Ishikawa (cell line): ENCODE measurements around the gene CELF2.

Source experiments
- CEBPB ChIP-seq: IDR thresholded peaks from 2 replicates; pipeline ENCODE4 v1.6.1; 2012
- CREB1 ChIP-seq: IDR thresholded peaks from 2 replicates; pipeline ENCODE4 v1.6.1; 2012; ENCODE audit warnings: low read depth
- EGR1 ChIP-seq: IDR thresholded peaks from 2 replicates; pipeline ENCODE4 v1.6.1; 2012
- EP300 ChIP-seq: IDR thresholded peaks from 2 replicates; pipeline ENCODE4 v1.6.1; 2012; ENCODE audit warnings: borderline replicate concordance
- FOXM1 ChIP-seq: IDR thresholded peaks from 2 replicates; pipeline ENCODE4 v1.6.1; 2012; ENCODE audit warnings: low read depth, borderline replicate concordance
- NFIC ChIP-seq: IDR thresholded peaks from 2 replicates; pipeline ENCODE4 v1.6.1; 2012
- RAD21 ChIP-seq: IDR thresholded peaks from 2 replicates; pipeline ENCODE4 v1.6.1; 2012; ENCODE audit warnings: low read depth
- REST ChIP-seq: IDR thresholded peaks from 2 replicates; pipeline ENCODE4 v1.6.1; 2012; ENCODE audit warnings: low read depth, mild to moderate bottlenecking
- TAF1 ChIP-seq: IDR thresholded peaks from 2 replicates; pipeline ENCODE4 v1.6.1; 2012; ENCODE audit warnings: low read depth, mild to moderate bottlenecking
- TCF12 ChIP-seq: IDR thresholded peaks from 2 replicates; pipeline ENCODE4 v1.6.1; 2012; ENCODE audit warnings: low read depth
- TEAD4 ChIP-seq: IDR thresholded peaks from 2 replicates; pipeline ENCODE4 v1.6.1; 2012
- USF1 ChIP-seq: IDR thresholded peaks from 2 replicates; pipeline ENCODE4 v1.6.1; 2012
- YY1 ChIP-seq: IDR thresholded peaks from 2 replicates; pipeline ENCODE4 v1.6.1; 2012; ENCODE audit warnings: low read depth
- ZBTB7A ChIP-seq: IDR thresholded peaks from 2 replicates; pipeline ENCODE4 v1.6.1; 2012; ENCODE audit warnings: low read depth
- TF ChIP-seq, protein P1 (sequence below): IDR thresholded peaks from 2 replicates; pipeline ENCODE4 v1.6.1; 2012

Gene CELF2

DNA sequence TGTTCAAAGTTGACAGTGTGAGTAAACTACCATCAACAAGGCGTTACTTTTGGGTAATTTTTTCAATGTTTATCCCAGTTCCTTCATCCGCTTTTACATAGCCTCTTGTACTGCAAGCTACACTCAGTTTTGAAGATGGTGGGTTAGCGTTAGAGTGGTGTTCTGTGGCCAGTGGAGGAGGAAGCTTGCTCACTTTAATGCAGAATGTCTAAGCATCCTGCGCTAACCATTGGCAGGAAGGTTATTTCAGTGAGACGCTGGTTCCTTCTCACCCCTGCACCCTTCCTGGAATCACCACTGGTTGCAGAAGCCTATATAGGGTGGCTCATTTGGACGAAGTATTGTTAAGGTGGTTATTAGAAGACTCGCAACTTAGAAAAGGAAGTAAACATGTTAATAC lies 159.1 kb downstream of the CELF2 start:
- no peak for TF ChIP-seq FOXM1
- TF ChIP-seq, protein P1, sequence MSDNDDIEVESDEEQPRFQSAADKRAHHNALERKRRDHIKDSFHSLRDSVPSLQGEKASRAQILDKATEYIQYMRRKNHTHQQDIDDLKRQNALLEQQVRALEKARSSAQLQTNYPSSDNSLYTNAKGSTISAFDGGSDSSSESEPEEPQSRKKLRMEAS: no peak
- TF ChIP-seq RAD21: no peak
- TF ChIP-seq REST: no peak
- no peak for TF ChIP-seq USF1
- TF ChIP-seq EP300: no peak
- TF ChIP-seq TEAD4: no peak
- no peak for TF ChIP-seq ZBTB7A
- TF ChIP-seq TCF12: no peak
- no peak for TF ChIP-seq TAF1
- no peak for TF ChIP-seq NFIC
- TF ChIP-seq YY1: no peak
- TF ChIP-seq EGR1: no peak
- TF ChIP-seq CREB1: no peak
- no peak for TF ChIP-seq CEBPB

DNA sequence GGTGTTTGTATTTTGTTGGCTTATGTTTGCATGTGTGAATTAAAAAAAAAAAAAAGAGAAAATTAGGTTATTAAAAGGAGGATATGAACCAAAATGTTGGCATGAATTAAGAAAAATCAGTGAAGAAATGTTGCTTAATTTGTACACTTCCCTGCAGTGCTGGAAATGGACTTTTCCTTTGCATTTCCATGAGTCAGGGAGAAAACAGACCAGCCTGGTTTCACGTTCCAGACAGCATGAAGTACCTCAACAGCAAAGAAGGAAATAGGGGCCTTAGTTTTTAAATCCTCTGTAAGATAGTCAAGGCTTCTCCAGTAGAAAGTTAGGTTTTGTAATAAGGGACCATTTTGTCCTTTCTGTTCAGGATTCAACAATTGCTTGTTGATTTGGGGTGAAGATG lies 159.7 kb downstream of the CELF2 start:
- TF ChIP-seq USF1: no peak
- TF ChIP-seq NFIC: no peak
- no peak for TF ChIP-seq ZBTB7A
- no peak for TF ChIP-seq TCF12
- TF ChIP-seq CREB1: no peak
- TF ChIP-seq TAF1: no peak
- no peak for TF ChIP-seq YY1
- no peak for TF ChIP-seq CEBPB
- TF ChIP-seq TEAD4: no peak
- no peak for TF ChIP-seq EP300
- no peak for TF ChIP-seq FOXM1
- no peak for TF ChIP-seq RAD21
- TF ChIP-seq, protein P1: no peak
- TF ChIP-seq REST: no peak
- no peak for TF ChIP-seq EGR1

GRCh38 chr10:11177926-11178471 lies 160.3 kb downstream of the CELF2 start:
- no peak for TF ChIP-seq TEAD4
- TF ChIP-seq NFIC: no peak
- no peak for TF ChIP-seq REST
- no peak for TF ChIP-seq TCF12
- TF ChIP-seq TAF1: no peak
- no peak for TF ChIP-seq CREB1
- no peak for TF ChIP-seq YY1
- no peak for TF ChIP-seq USF1
- TF ChIP-seq, protein P1: no peak
